GM21528 (cell line): Measurements from ENCODE around the gene PLXNA4.

Source experiments
- ATAC-seq: cut with Tn5 transposase; IDR thresholded peaks from one replicate; pipeline ENCODE4 v1.9.1; 2021; ENCODE audit warnings: mild to moderate bottlenecking, moderate library complexity; ENCODE audit not compliant: unreplicated experiment, low FRiP score

Gene PLXNA4

DNA sequence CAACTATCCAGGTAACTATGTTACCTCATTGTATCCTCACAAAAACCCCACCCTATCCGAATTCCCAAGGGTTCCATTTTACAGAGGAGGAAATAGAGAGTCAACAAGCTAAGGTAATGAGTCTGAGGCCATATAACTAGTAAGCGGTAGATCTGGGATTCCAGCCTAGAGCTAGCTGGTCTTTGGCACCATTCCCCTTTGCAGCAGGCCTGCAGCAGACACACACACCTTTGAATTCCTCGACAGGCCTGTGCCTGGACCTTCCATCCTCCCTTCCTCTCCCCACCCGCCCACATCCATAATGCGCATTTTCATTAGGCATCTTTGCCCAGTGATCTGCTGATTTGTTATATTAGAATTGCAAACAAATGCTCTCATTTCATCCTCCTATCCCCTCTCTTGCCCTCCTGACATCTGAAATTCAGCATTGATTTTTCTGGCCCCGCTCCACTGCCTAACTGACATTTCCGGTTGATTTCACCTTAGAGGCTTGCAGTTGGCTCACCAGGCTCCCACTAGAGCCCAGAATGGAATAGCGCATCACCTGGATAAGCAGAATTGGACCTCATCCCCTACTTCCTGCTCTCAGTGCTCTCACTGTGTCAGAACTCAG lies 129.5 kb downstream of the PLXNA4 start:
- ATAC-seq = no peak

DNA sequence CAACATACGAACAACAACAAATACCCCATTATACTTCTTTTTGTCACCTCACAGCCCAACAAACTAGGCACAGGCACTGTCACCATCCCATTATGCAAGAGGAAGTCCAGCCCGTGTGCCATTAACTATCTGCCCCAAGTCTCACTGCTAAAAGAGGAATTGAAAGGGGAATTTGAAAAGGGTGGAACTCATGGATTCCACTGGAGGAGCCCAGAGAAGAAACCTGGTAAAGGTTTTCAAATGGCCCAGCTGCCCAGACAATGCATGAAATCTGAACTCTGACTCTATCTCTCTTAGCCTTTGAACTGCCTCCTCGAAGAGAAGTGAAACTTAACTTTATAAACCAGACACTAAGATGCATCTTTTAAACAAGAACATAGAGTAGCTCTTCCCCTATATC lies 130.0 kb downstream of the PLXNA4 start:
- no peak for ATAC-seq

DNA sequence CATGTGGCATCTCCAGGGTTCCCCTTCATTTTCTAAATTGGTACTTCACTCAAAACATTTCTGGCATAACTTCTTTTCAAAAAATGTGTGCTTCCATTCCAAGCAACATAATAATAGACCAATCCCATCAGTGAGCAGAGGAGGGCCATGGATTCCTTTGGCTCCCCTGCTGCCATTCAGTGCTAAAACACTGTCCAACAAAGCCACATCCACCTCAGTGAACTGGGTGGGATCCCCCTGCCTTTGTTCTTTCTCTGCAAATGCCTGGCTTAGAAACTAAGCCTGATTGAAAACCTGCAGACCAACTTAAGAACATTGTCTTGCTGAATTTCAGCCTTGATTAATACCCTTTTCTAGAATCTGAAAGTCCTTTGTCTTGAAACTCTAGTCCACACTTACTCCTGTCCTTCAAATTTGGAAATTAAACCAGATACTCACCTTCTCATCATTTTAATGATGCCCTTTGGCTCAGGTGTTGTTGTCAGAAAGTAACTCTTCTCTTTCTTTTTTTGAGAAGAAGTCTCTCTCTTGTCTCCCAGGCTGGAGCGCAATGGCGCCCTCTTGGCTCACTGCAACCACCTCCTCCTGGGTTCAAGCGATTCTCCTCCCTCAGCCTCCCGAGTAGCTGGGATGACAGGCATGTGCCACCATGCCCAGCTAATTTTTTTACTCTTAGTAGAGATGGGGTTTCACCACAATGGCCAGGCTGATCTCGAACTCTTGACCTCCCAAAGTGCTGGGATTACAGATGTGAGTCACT lies 132.3 kb downstream of the PLXNA4 start:
- ATAC-seq = no peak

- no peak for ATAC-seq
Measured at GRCh38 chr7:132441935-132442334, 134.3 kb downstream of the PLXNA4 start.

DNA sequence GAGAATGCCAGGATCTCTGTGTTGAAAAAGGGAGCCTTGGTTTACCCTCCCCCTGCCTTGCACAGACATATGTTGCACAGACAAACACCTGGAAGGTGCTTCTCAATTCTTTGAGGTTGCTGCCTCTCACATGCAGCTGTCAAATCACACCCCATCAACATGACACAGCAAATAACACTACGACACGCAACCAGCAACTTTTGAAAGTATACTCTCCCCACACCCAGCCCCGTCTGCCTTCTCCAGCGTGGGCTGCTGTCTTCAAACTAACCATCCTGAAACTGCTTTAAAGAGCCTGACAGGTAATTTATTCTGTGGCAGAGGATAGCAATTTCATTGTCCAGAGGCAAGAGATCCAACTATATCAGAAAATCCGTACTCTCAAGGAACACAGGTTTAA lies 136.1 kb downstream of the PLXNA4 start:
- ATAC-seq = no peak

GRCh38 chr7:132438926-132439325 lies 137.3 kb downstream of the PLXNA4 start:
- ATAC-seq = no peak

DNA sequence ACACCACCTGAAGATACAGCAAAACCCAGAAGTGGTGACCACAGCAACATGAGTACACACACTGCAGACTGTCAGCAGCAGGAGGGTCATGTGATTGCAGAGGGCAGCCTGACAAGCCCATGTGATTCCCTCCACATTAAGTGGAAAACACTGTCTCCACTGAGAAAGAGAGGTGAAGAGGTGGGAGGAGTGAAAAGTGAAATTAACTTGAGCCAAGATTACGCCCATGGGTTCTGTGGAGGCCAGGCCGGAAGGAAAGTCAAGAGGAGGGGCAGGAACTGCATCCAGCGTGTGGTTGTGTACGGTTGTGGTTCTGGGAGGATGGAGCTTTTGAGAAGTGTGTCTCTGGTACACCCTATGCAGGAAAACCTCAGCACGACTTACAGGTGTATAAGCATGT lies 138.5 kb downstream of the PLXNA4 start:
- no peak for ATAC-seq

DNA sequence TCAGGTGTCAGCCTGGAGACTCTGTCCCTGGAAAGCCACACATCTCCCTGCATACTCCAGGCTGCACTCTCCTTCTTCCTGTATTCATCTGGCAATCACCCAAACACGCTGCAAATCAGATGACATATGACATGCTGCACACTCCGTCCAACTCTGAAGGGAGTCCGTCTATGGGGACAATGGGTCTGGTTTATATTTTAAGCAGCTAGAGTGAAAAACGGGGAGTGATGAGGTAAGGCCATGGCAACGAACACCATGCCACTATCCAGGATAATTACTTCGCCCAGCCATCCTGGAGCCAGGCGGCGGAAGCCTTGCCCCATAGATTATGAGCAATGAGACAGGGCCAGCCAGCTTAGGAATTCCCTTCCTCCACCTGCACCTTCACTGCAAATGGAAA lies 140.1 kb downstream of the PLXNA4 start:
- ATAC-seq = no peak

DNA sequence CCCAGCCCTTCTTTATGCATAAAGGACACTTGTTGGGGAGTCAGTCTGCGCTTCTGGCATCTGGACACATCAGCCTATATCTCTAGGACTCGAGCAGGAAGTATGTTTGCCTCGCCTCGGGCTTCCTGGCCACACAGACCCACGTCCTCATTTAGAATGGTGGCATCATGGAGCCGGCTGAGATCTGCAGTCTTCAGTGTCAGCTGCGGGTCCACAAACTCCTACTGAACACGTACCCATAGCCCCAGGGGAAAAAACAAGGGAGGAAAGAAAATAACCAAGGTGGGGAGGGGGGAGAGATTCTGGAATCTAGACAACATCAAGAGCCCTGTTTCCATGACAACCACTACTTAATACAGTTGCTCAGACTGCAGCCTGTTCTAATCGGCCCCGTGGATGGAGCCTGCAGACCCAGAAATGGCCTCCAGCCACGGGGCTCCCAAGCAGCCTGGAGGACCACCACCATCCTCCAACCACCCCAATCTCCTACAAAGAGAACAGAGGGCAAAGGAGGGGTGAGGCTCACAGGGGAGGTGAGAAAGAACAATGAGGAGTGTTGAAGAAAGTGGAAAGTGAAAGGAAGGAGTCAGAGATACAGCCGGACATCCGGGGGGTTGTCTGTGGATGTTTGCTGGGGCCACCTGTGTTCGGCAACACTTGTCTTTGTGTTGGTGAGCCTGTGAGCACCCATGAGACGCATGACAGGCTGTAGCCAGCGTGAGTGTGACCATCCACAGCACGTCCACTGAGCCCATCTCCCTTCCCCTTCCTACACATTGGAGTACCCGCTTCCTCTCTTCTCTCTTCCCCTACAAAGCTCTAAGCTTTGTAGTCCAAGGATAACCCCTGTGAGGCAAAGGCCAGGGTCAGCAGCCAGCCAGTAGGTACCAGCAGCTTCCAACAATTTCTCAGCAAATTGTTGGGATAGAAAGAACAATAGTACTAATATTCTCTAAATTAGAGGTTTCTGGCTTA lies 141.0 kb downstream of the PLXNA4 start:
- ATAC-seq = no peak

- no peak for ATAC-seq
Measured at GRCh38 chr7:132434041-132434440, 142.2 kb downstream of the PLXNA4 start.

DNA sequence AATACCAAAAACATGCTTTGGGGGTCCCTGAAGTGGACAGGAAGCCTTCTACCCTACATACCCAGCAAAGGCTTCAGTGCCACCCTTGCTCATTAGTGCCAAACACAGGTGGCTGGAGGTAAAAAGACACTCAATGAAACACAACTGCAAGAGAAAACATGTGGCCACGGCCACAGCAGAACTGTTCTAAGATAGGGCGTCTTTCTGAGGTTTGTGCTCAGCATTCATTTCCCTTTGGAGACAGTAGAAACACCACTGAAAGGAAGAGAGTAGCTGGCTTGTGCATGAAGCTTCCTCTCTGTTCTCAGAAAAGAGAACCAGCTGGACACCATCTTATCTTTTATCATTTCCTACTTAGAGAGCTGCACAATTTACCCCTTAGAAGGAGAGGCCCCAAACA lies 143.0 kb downstream of the PLXNA4 start:
- ATAC-seq = no peak

GRCh38 chr7:132430861-132431822 lies 145.1 kb downstream of the PLXNA4 start:
- ATAC-seq = no peak

DNA sequence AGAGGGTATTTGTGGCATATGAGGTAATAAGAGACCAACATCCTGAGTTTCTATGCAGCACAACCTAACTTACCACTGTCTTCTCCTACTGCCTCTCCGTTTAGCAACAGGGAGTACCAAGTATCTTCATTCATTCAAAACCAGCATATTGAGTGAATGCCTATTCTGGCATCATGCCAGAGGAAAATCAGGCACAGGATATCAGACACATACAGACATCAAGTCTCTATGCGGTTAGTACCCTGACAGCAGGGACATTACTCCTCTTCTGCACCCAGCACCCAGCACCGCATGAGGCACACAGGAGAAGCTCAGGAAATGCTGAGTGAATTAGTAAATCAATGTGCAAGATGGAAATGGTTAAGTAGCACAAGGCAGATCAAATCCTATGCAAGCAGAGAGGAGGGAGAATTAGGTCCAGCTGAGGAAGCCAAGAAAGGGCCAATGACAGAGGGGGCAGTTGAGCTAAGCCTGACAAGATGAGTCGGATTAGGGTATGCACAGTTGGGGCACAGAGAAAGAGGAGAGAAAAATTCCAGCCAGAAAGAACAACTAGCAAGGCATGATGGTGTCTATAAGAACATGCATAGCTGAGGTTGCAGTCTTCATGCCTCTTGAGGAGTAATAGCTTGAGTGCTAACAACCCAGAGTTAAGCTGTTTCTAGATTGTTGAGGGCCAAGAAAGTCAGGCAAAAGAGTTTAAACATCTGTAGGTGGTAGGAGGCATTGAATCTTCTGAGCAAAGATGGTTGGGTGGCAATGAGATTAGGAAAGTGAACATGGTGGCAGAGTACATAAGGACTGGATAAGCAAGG lies 146.0 kb downstream of the PLXNA4 start:
- no peak for ATAC-seq

- no peak for ATAC-seq
Measured at GRCh38 chr7:132429181-132429580, 147.1 kb downstream of the PLXNA4 start.

DNA sequence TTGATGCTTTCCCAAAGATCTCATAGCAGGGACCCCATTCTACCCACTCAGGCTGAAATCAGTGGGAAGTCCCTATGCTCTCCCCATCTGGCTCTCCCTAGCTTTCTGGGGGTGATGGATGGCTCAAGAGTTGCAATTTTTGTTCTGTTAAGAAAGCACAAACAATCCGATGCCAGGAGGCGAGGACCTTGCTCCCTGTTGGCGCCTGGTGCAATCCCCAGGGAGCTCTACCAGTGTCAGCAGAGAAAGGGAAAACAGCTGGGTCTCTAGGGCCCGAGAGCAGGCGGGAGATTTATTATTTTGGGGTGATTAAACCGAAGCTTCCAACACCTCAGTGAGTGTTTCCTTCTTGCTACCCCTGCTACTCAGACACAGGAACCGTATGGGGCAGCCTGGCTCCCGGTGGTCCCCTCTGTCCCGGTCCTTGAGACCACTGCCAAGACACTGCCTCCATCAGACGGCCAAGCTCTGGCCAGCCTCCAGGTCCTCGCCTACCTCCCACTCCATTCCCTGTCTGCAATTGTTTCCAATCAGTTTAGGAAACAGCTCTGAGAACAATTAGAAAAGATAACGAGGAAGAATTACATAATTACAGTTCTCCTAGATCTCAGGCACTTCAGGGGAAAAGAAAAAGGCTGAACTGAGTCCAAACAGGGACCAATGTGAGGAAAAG lies 147.9 kb downstream of the PLXNA4 start:
- no peak for ATAC-seq

GRCh38 chr7:132425942-132426341 lies 150.3 kb downstream of the PLXNA4 start:
- ATAC-seq = no peak

- no peak for ATAC-seq
Measured at GRCh38 chr7:132424821-132425724, 151.2 kb downstream of the PLXNA4 start.

- ATAC-seq = no peak
Measured at GRCh38 chr7:132424277-132424676, 152.0 kb downstream of the PLXNA4 start.
